ENCODE data around the gene TMTC2. TPM values are rescaled to one million over a fixed set of nuclear protein-coding genes. Genes with fewer than 3 reads are reported as not detected.

Gene TMTC2
- total RNA-seq, 4 donors from 2014 or later = 19.5 to 35.8 (median 22.9) TPM

GRCh38 chr12:82961835-82962234 lies 275.1 kb downstream of the TMTC2 start:
- Histone ChIP-seq H3K36me3 (no peaks in the 10 kb centered on the region), H3K27ac (no peak overlapping the region), H3K9me3 (no peaks in the 10 kb centered on the region), H3K4me1 (no peaks in the 10 kb centered on the region), H3K27me3 (no peaks in the 10 kb centered on the region), H3K4me3 (no peak overlapping the region)
- no peak for TF ChIP-seq EP300 (IDR thresholded peaks at IDR 0.05)
- TF ChIP-seq CTCF (IDR thresholded peaks at IDR 0.05) = no peak
- no peak for TF ChIP-seq POLR2A (IDR thresholded peaks at IDR 0.05)
- no peak for DNase-seq (ENCODE audit: low spot score in 2 of 2)
- 97 to 98% methylated on average over 2 of the region's 2 CpGs for WGBS, 2 donors

GRCh38 chr12:82963956-82964355 lies 277.2 kb downstream of the TMTC2 start:
- no peak overlapping the region for H3K4me3 ChIP-seq
- 58 to 62% methylated on average over 3 of the region's 3 CpGs for WGBS, 2 donors
- H3K27me3 ChIP-seq = no peaks in the 10 kb centered on the region
- TF ChIP-seq POLR2A (IDR thresholded peaks at IDR 0.05) = no peak
- no peak overlapping the region for H3K27ac ChIP-seq
- no peaks in the 10 kb centered on the region for H3K9me3 ChIP-seq
- H3K4me1 ChIP-seq = no peaks in the 10 kb centered on the region
- DNase-seq (ENCODE audit: low spot score in 2 of 2) = no peak
- H3K36me3 ChIP-seq = no peaks in the 10 kb centered on the region

- no peaks in the 10 kb centered on the region for H3K27me3 ChIP-seq
- WGBS, 2 donors = 71 to 80% methylated on average over 3 of the region's 3 CpGs
- H3K4me1 ChIP-seq = no peaks in the 10 kb centered on the region
- no peak overlapping the region for H3K4me3 ChIP-seq
- H3K27ac ChIP-seq = no peak overlapping the region
- DNase-seq (ENCODE audit: low spot score in 2 of 2) = no peak
- H3K36me3 ChIP-seq = no peaks in the 10 kb centered on the region
- no peaks in the 10 kb centered on the region for H3K9me3 ChIP-seq
- no peak for TF ChIP-seq CTCF (IDR thresholded peaks at IDR 0.05)
- TF ChIP-seq POLR2A (IDR thresholded peaks at IDR 0.05) = no peak
- no peak for TF ChIP-seq EP300 (IDR thresholded peaks at IDR 0.05)
These were observed 277.7 kb downstream of the TMTC2 start for GRCh38 chr12:82964446-82964845.

GRCh38 chr12:82966001-82966559 lies 279.4 kb downstream of the TMTC2 start:
- WGBS, 2 donors = 75 to 78% methylated on average over 2 of the region's 2 CpGs
- TF ChIP-seq CTCF (IDR thresholded peaks at IDR 0.05) (no peak), EP300 (IDR thresholded peaks at IDR 0.05) (peak in 1 of 2 donors; percentile 42), POLR2A (IDR thresholded peaks at IDR 0.05) (no peak)
- Histone ChIP-seq H3K9me3 (no peaks in the 10 kb centered on the region), H3K4me1 (no peaks in the 10 kb centered on the region), H3K27me3 (no peaks in the 10 kb centered on the region), H3K4me3 (no peak overlapping the region), H3K27ac (no peak overlapping the region), H3K36me3 (no peaks in the 10 kb centered on the region)
- DNase-seq (ENCODE audit: low spot score in 2 of 2) = no peak

- Histone ChIP-seq H3K4me3 (no peak overlapping the region), H3K27me3 (no peaks in the 10 kb centered on the region), H3K4me1 (no peaks in the 10 kb centered on the region), H3K27ac (no peak overlapping the region), H3K36me3 (no peaks in the 10 kb centered on the region), H3K9me3 (no peaks in the 10 kb centered on the region)
- 86 to 91% methylated on average over 3 of the region's 3 CpGs for WGBS, 2 donors
- TF ChIP-seq POLR2A (IDR thresholded peaks at IDR 0.05) (no peak), EP300 (IDR thresholded peaks at IDR 0.05) (no peak), CTCF (IDR thresholded peaks at IDR 0.05) (no peak)
- no peak for DNase-seq (ENCODE audit: low spot score in 2 of 2)
These were observed 282.1 kb downstream of the TMTC2 start for GRCh38 chr12:82968631-82969367.

Data from tibial nerve (tissue), 4 donors.